HCT116 (cell line): ENCODE data around the gene GLIPR1. TPM values are rescaled to one million over a fixed set of nuclear protein-coding genes. Genes with fewer than 3 reads are reported as not detected.

Source experiments
- ATAC-seq: fragments of 200-7000 bp; cut with Tn5 transposase; 2 replicates; pipeline ENCODE4 v1.9.1; 2020; ENCODE audit warnings: mild to moderate bottlenecking, moderate library complexity
- BruUV-seq: library from RNA; stranded (reverse); fragments of 400-500 nt; replicated peaks from 2 replicates; lab custom pipeline; 2021; lab: Mats Ljungman, UMichigan
- CTCF ChIA-PET: fragments of 300-600 bp; sonication (Branson Sonifier 250); formaldehyde crosslinking; loops from one replicate; lab custom pipeline; 2021; ENCODE audit warnings: antibody characterized with exemption; lab: Charles Lee
- POLR2A ChIA-PET: fragments of 300-600, 350-600 bp; sonication (Branson Sonifier 250); formaldehyde crosslinking; loops from one replicate; lab custom pipeline; 2021; ENCODE audit warnings: antibody characterized with exemption; lab: Charles Lee
- RAD21 ChIA-PET, 2 experiments: fragments of 300-600 bp; sonication (Branson Sonifier 250); formaldehyde crosslinking; loops; one replicate each; lab custom pipeline; 2023; ENCODE audit warnings: low total read pairs in 2 of 2; ENCODE audit not compliant: uncharacterized antibody in 2 of 2, unreplicated experiment in 2 of 2, low non-redundant PET in 1 of 2; lab: Charles Lee
- DNase-seq: peaks from one replicate; pipeline ENCODE4 v3.0.0-alpha.2; 2010; ENCODE audit warnings: low read depth, low spot score
- H2AFZ ChIP-seq: fragments of 200-600 bp; shearing (Covaris generic), sonication (generic); 2 replicates; pipeline ENCODE4 v1.6.1; 2017; ENCODE audit warnings: low read depth, mixed run types, mixed read lengths, antibody characterized with exemption, low read length; ENCODE audit not compliant: poor library complexity, severe bottlenecking
- H3K27ac ChIP-seq: 2 replicates; pipeline ENCODE4 v1.5.1; 2012; ENCODE audit warnings: low read depth, low read length
- H3K27me3 ChIP-seq: fragments of 200-600 bp; sonication (generic); 2 replicates; pipeline ENCODE4 v1.6.1; 2016; ENCODE audit warnings: mixed run types, low read length, mixed read lengths; ENCODE audit not compliant: insufficient read depth
- H3K36me3 ChIP-seq, 2 experiments: fragments of 200-500 bp in 1 of 2; fragments of 200-600 bp in 1 of 2; sonication (Bioruptor generic) in 1 of 2; sonication (generic) in 1 of 2; 2 replicates each; pipeline versions ENCODE4 v1.5.1 to v1.6.1; 2014 to 2016; ENCODE audit warnings: low read length in 2 of 2, inconsistent platforms in 1 of 2, mixed read lengths in 1 of 2, mixed run types in 1 of 2; ENCODE audit not compliant: insufficient read depth in 2 of 2, control insufficient read depth in 1 of 2
- H3K4me1 ChIP-seq, 2 experiments: fragments of 200-600 bp in 1 of 2; sonication (generic) in 1 of 2; 2 replicates each; pipeline versions ENCODE4 v1.5.1 to v1.6.1; 2012 to 2017; ENCODE audit warnings: low read length in 2 of 2, inconsistent platforms in 1 of 2, mild to moderate bottlenecking in 1 of 2, mixed read lengths in 1 of 2, mixed run types in 1 of 2, moderate library complexity in 1 of 2; ENCODE audit not compliant: insufficient read depth in 2 of 2, control insufficient read depth in 1 of 2
- H3K4me2 ChIP-seq: fragments of 200-600 bp; sonication (generic); 2 replicates; pipeline ENCODE4 v1.6.1; 2017; ENCODE audit warnings: mixed run types, low read length, mixed read lengths
- H3K4me3 ChIP-seq, 2 experiments: fragments of 200-600 bp in 1 of 2; sonication (generic) in 1 of 2; replicated peaks in 1 of 2; 2 replicates each; pipeline ENCODE4 v1.5.1; 2011 to 2016; ENCODE audit warnings: low read length in 2 of 2, control low read depth in 1 of 2, low read depth in 1 of 2, mild to moderate bottlenecking in 1 of 2, mixed read lengths in 1 of 2, mixed run types in 1 of 2
- H3K79me2 ChIP-seq: fragments of 200-600 bp; sonication (generic); 2 replicates; pipeline ENCODE4 v1.6.1; 2017; ENCODE audit warnings: mild to moderate bottlenecking, mixed run types, low read length, moderate library complexity, mixed read lengths; ENCODE audit not compliant: insufficient read depth
- H3K9ac ChIP-seq: fragments of 200-600 bp; sonication (generic); 2 replicates; pipeline ENCODE4 v1.6.1; 2016; ENCODE audit warnings: low read length, mixed read lengths
- H3K9me2 ChIP-seq: fragments of 200-600 bp; sonication (generic), shearing (Covaris generic); 2 replicates; pipeline ENCODE4 v1.6.1; 2017; ENCODE audit warnings: mixed run types, mild to moderate bottlenecking, moderate library complexity; ENCODE audit not compliant: insufficient read depth
- H3K9me3 ChIP-seq, 2 experiments: fragments of 200-500 bp in 1 of 2; fragments of 200-600 bp in 1 of 2; sonication (Bioruptor generic) in 1 of 2; sonication (generic) in 1 of 2; 2 replicates each; pipeline ENCODE4 v1.6.1; 2014 to 2017; ENCODE audit warnings: low read length in 2 of 2, mixed read lengths in 2 of 2, inconsistent platforms in 1 of 2, low read depth in 1 of 2, mild to moderate bottlenecking in 1 of 2, mixed run types in 1 of 2, moderate library complexity in 1 of 2; ENCODE audit not compliant: control insufficient read depth in 1 of 2, insufficient read depth in 1 of 2
- H4K20me1 ChIP-seq: fragments of 200-600 bp; sonication (generic), shearing (Covaris generic); 2 replicates; pipeline ENCODE4 v1.6.1; 2017; ENCODE audit warnings: mixed run types, mild to moderate bottlenecking, moderate library complexity; ENCODE audit not compliant: insufficient read depth
- CBX3 ChIP-seq: IDR thresholded peaks from 2 replicates; pipeline ENCODE4 v1.6.1; 2012; ENCODE audit warnings: low read depth
- CEBPB ChIP-seq: IDR thresholded peaks from 2 replicates; pipeline ENCODE4 v1.6.1; 2012; ENCODE audit warnings: low read depth
- EGR1 ChIP-seq: IDR thresholded peaks from 2 replicates; pipeline ENCODE4 v1.6.1; 2012; ENCODE audit warnings: low read depth
- ELF1 ChIP-seq: IDR thresholded peaks from 2 replicates; pipeline ENCODE4 v1.6.1; 2012; ENCODE audit warnings: low read depth, borderline replicate concordance
- EZH2phosphoT487 ChIP-seq: fragments of 200-600 bp; IDR thresholded peaks from 2 replicates; pipeline ENCODE4 v1.6.1; 2018; ENCODE audit warnings: antibody characterized with exemption, borderline replicate concordance
- FOSL1 ChIP-seq: IDR thresholded peaks from 2 replicates; pipeline ENCODE4 v1.6.1; 2012; ENCODE audit warnings: low read depth
- JUND ChIP-seq: IDR thresholded peaks from 2 replicates; pipeline ENCODE4 v1.6.1; 2012
- MAX ChIP-seq: IDR thresholded peaks from 2 replicates; pipeline ENCODE4 v1.6.1; 2012
- POLR2AphosphoS5 ChIP-seq: IDR thresholded peaks from 2 replicates; pipeline ENCODE4 v1.6.1; 2011; ENCODE audit warnings: mild to moderate bottlenecking, low read depth, low read length, moderate library complexity
- RAD21 ChIP-seq: IDR thresholded peaks from 2 replicates; pipeline ENCODE4 v1.6.1; 2012; ENCODE audit warnings: low read depth, mild to moderate bottlenecking
- SIN3A ChIP-seq: IDR thresholded peaks from 2 replicates; pipeline ENCODE4 v1.6.1; 2012; ENCODE audit warnings: low read depth
- SP1 ChIP-seq: IDR thresholded peaks from 2 replicates; pipeline ENCODE4 v1.6.1; 2012; ENCODE audit warnings: low read depth
- SRF ChIP-seq: IDR thresholded peaks from 2 replicates; pipeline ENCODE4 v1.6.1; 2012; ENCODE audit warnings: low read depth
- ZBTB33 ChIP-seq: IDR thresholded peaks from 2 replicates; pipeline ENCODE4 v1.6.1; 2011; ENCODE audit warnings: mild to moderate bottlenecking, low read length, moderate library complexity; ENCODE audit not compliant: insufficient replicate concordance; ENCODE audit errors: extremely low read depth
- ZFX ChIP-seq: fragments of 450-650 bp; IDR thresholded peaks from 2 replicates; pipeline ENCODE4 v1.6.1; 2017
- intact Hi-C: fragments of 100-400 bp; cut with micrococcal nuclease; formaldehyde crosslinking; loops from 2 replicates; pipeline ENCODE4 v1.10.0; 2022
- total RNA-seq: library from RNA; stranded (reverse); gene quantifications from one replicate; pipeline ENCODE4 v1.2.1, GENCODE V29; 2021; ENCODE audit not compliant: unreplicated experiment
- TF ChIP-seq, protein P1 (sequence below): IDR thresholded peaks from 2 replicates; pipeline ENCODE4 v1.6.1; 2012; ENCODE audit warnings: low read depth
- TF ChIP-seq, protein P2 (sequence below), 3 experiments: fragments of 200-600 bp in 1 of 3; sonication (generic) in 1 of 3; IDR thresholded peaks in 2 of 3; conservative IDR thresholded peaks in 1 of 3; 2 replicates each; pipeline ENCODE4 v1.5.1; 2012 to 2017; ENCODE audit warnings: low read depth in 2 of 3, low read length in 2 of 3, antibody characterized with exemption in 1 of 3, borderline replicate concordance in 1 of 3, control low read depth in 1 of 3, mild to moderate bottlenecking in 1 of 3, mixed read lengths in 1 of 3, mixed run types in 1 of 3, moderate library complexity in 1 of 3; ENCODE audit not compliant: insufficient read depth in 1 of 3

Gene GLIPR1
- total RNA-seq, 1 experiment from 2014 or later, result 0.39 TPM

- Histone ChIP-seq H3K36me3 (no peaks in the 10 kb centered on the region), H3K4me2 (peak overlapping the region; percentile 50), H3K79me2 (no peaks in the 10 kb centered on the region), H4K20me1 (no peaks in the 10 kb centered on the region), H2AFZ (peak overlapping the region; percentile 58), H3K9ac (peak overlapping the region; percentile 30; the same call in 1 of the 2 replicates), H3K27me3 (no peaks in the 10 kb centered on the region), H3K9me2 (no peaks in the 10 kb centered on the region), H3K27ac (peak overlapping the region; percentile 73; the same call in 1 of the 2 replicates), H3K4me1 (peaks cover 49 to 52% of the 10 kb centered on the region in 2 experiments), H3K9me3 (no peaks in the 10 kb centered on the region), H3K4me3 (no peak overlapping the region)
- ATAC-seq, result peak; percentile 76
- DNase-seq, result peak; percentile 32
- ChIA-PET CTCF (no interaction called here), RAD21 (no interaction called here), POLR2A (interaction anchor here (1.2 kb wide), 1 partner anchor 114 kb away, joined by 3 read pairs; no protein-coding TSS in a partner anchor)
- BruUV-seq, result no TSS peak
- intact Hi-C loops, result no loop called here
- TF ChIP-seq CBX3 (peak; percentile 83), FOSL1 (peak; percentile 54), SRF (no peak), ZBTB33 (no peak), ZFX (no peak), RAD21 (no peak), POLR2AphosphoS5 (no peak), SP1 (peak; percentile 65), ELF1 (peak; percentile 39; the same call in 1 of the 2 replicates), CEBPB (peak; percentile 64), EGR1 (no peak), JUND (peak; percentile 57; the same call in 1 of the 2 replicates), MAX (peak; percentile 57), SIN3A (peak; percentile 51; the same call in 1 of the 2 replicates), EZH2phosphoT487 (no peak)
- TF ChIP-seq, protein P1, sequence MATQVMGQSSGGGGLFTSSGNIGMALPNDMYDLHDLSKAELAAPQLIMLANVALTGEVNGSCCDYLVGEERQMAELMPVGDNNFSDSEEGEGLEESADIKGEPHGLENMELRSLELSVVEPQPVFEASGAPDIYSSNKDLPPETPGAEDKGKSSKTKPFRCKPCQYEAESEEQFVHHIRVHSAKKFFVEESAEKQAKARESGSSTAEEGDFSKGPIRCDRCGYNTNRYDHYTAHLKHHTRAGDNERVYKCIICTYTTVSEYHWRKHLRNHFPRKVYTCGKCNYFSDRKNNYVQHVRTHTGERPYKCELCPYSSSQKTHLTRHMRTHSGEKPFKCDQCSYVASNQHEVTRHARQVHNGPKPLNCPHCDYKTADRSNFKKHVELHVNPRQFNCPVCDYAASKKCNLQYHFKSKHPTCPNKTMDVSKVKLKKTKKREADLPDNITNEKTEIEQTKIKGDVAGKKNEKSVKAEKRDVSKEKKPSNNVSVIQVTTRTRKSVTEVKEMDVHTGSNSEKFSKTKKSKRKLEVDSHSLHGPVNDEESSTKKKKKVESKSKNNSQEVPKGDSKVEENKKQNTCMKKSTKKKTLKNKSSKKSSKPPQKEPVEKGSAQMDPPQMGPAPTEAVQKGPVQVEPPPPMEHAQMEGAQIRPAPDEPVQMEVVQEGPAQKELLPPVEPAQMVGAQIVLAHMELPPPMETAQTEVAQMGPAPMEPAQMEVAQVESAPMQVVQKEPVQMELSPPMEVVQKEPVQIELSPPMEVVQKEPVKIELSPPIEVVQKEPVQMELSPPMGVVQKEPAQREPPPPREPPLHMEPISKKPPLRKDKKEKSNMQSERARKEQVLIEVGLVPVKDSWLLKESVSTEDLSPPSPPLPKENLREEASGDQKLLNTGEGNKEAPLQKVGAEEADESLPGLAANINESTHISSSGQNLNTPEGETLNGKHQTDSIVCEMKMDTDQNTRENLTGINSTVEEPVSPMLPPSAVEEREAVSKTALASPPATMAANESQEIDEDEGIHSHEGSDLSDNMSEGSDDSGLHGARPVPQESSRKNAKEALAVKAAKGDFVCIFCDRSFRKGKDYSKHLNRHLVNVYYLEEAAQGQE, result no peak
- TF ChIP-seq, protein P2, sequence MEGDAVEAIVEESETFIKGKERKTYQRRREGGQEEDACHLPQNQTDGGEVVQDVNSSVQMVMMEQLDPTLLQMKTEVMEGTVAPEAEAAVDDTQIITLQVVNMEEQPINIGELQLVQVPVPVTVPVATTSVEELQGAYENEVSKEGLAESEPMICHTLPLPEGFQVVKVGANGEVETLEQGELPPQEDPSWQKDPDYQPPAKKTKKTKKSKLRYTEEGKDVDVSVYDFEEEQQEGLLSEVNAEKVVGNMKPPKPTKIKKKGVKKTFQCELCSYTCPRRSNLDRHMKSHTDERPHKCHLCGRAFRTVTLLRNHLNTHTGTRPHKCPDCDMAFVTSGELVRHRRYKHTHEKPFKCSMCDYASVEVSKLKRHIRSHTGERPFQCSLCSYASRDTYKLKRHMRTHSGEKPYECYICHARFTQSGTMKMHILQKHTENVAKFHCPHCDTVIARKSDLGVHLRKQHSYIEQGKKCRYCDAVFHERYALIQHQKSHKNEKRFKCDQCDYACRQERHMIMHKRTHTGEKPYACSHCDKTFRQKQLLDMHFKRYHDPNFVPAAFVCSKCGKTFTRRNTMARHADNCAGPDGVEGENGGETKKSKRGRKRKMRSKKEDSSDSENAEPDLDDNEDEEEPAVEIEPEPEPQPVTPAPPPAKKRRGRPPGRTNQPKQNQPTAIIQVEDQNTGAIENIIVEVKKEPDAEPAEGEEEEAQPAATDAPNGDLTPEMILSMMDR (IDR thresholded peaks at IDR 0.05 in 2 of 3, conservative IDR thresholded peaks at IDR 0.05 in 1 of 3; ENCODE audit: borderline replicate concordance in 1 of 3, insufficient read depth in 1 of 3, low read depth in 2 of 3, low read length in 2 of 3), result no peak
Observed at GRCh38 chr12:75553398-75553797, 72.8 kb downstream of the GLIPR1 start.
